ENCODE measurements around the gene PRKN. TPM values are rescaled to one million over a fixed set of nuclear protein-coding genes. Genes with fewer than 3 reads are reported as not detected.

The PRKN gene
- total RNA-seq, 1 donor from 2014 or later = 4.9 TPM

- DNase-seq (ENCODE audit: extremely low spot score in 2 of 2) = no peak
- Histone ChIP-seq H3K36me3 (no peaks in the 10 kb centered on the region), H3K9me3 (no peaks in the 10 kb centered on the region), H3K4me3 (no peak overlapping the region), H3K4me1 (no peaks in the 10 kb centered on the region), H3K27me3 (no peaks in the 10 kb centered on the region), H3K27ac (no peak overlapping the region)
- intact Hi-C loops (cut with DNase I) = loop anchor here (5.0 kb wide), 1 partner anchor 375 kb away; no protein-coding TSS in a partner anchor
- TF ChIP-seq, protein P1, sequence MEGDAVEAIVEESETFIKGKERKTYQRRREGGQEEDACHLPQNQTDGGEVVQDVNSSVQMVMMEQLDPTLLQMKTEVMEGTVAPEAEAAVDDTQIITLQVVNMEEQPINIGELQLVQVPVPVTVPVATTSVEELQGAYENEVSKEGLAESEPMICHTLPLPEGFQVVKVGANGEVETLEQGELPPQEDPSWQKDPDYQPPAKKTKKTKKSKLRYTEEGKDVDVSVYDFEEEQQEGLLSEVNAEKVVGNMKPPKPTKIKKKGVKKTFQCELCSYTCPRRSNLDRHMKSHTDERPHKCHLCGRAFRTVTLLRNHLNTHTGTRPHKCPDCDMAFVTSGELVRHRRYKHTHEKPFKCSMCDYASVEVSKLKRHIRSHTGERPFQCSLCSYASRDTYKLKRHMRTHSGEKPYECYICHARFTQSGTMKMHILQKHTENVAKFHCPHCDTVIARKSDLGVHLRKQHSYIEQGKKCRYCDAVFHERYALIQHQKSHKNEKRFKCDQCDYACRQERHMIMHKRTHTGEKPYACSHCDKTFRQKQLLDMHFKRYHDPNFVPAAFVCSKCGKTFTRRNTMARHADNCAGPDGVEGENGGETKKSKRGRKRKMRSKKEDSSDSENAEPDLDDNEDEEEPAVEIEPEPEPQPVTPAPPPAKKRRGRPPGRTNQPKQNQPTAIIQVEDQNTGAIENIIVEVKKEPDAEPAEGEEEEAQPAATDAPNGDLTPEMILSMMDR (IDR thresholded peaks at IDR 0.05) = no peak
- no peak for TF ChIP-seq POLR2AphosphoS5 (IDR thresholded peaks at IDR 0.05; ENCODE audit: insufficient read depth in 1 of 2, low read depth in 1 of 2)
- no peak for TF ChIP-seq POLR2A (IDR thresholded peaks at IDR 0.05)
These were observed 879.9 kb downstream of the PRKN start for GRCh38 chr6:161847628-161848027.

DNA sequence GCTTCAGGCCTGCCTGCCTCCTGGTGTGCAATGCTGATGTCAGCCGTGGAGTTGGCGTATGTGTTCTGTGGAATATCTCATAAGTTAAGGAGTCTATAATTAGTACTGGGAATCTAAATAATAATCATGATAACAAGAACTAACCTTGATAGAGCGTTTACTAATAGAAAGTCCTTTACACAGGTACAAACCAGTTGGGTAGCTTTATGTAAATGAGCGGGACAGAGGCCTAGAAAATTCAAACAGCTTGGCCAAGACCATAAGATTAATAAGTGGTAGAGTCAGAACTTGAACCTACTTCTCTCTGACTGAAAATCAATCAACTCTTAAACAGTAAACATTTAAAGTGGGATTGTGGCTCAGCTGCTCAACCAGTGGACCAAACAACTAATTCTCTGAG, 882.8 kb downstream of the PRKN start:
- no peak for DNase-seq (ENCODE audit: extremely low spot score in 2 of 2)
- no peak for TF ChIP-seq POLR2AphosphoS5 (IDR thresholded peaks at IDR 0.05; ENCODE audit: insufficient read depth in 1 of 2, low read depth in 1 of 2)
- no peak for TF ChIP-seq POLR2A (IDR thresholded peaks at IDR 0.05)
- TF ChIP-seq, protein P1 (IDR thresholded peaks at IDR 0.05) = no peak
- H3K27ac ChIP-seq = no peak overlapping the region
- no peaks in the 10 kb centered on the region for H3K4me1 ChIP-seq
- intact Hi-C loops (cut with DNase I) = loop anchor here (5.0 kb wide), 1 partner anchor 373 kb away; no protein-coding TSS in a partner anchor
- no peaks in the 10 kb centered on the region for H3K36me3 ChIP-seq
- no peaks in the 10 kb centered on the region for H3K9me3 ChIP-seq
- no peak overlapping the region for H3K4me3 ChIP-seq
- no peaks in the 10 kb centered on the region for H3K27me3 ChIP-seq

- Histone ChIP-seq H3K4me1 (no peaks in the 10 kb centered on the region), H3K4me3 (no peak overlapping the region), H3K36me3 (no peaks in the 10 kb centered on the region), H3K27me3 (no peaks in the 10 kb centered on the region), H3K27ac (no peak overlapping the region), H3K9me3 (no peaks in the 10 kb centered on the region)
- no peak for DNase-seq (ENCODE audit: extremely low spot score in 2 of 2)
- intact Hi-C loops (cut with DNase I) = no loop called here
- no peak for TF ChIP-seq POLR2A (IDR thresholded peaks at IDR 0.05)
- TF ChIP-seq, protein P1 (IDR thresholded peaks at IDR 0.05) = no peak
- no peak for TF ChIP-seq POLR2AphosphoS5 (IDR thresholded peaks at IDR 0.05; ENCODE audit: insufficient read depth in 1 of 2, low read depth in 1 of 2)
These were observed 884.5 kb downstream of the PRKN start for GRCh38 chr6:161843066-161843465.

DNA sequence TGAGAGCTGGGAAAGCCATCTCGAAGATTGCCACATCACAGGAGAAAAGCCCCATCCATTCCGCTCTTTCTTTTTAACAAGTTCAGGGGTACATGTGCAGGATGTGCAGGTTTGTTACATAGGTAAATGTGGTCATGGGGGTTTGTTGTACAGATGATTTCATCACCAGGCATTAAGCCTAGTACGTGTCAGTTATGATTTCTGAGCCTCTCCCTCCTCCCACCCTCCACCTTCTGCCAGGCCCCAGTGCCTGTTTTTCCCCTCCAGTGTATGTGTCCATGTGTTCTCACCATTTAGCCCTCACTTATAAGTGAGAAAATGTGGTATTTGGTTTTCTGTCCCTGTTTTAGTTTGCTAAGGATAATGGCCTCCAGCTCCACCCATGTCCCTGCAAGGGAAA, 887.2 kb downstream of the PRKN start:
- Histone ChIP-seq H3K4me1 (no peaks in the 10 kb centered on the region), H3K27me3 (no peaks in the 10 kb centered on the region), H3K36me3 (no peaks in the 10 kb centered on the region), H3K27ac (no peak overlapping the region), H3K9me3 (no peaks in the 10 kb centered on the region), H3K4me3 (no peak overlapping the region)
- TF ChIP-seq POLR2A (IDR thresholded peaks at IDR 0.05) (no peak), POLR2AphosphoS5 (IDR thresholded peaks at IDR 0.05; ENCODE audit: insufficient read depth in 1 of 2, low read depth in 1 of 2) (no peak)
- TF ChIP-seq, protein P1 (IDR thresholded peaks at IDR 0.05) = no peak
- no peak for DNase-seq (ENCODE audit: extremely low spot score in 2 of 2)
- intact Hi-C loops (cut with DNase I) = no loop called here

GRCh38 chr6:161838306-161839035, 889.1 kb downstream of the PRKN start:
- Histone ChIP-seq H3K4me1 (no peaks in the 10 kb centered on the region), H3K27ac (no peak overlapping the region), H3K27me3 (no peaks in the 10 kb centered on the region), H3K36me3 (no peaks in the 10 kb centered on the region), H3K4me3 (no peak overlapping the region), H3K9me3 (no peaks in the 10 kb centered on the region)
- intact Hi-C loops (cut with DNase I) = no loop called here
- no peak for DNase-seq (ENCODE audit: extremely low spot score in 2 of 2)
- TF ChIP-seq POLR2AphosphoS5 (IDR thresholded peaks at IDR 0.05; ENCODE audit: insufficient read depth in 1 of 2, low read depth in 1 of 2) = no peak
